Measurements from ENCODE around the gene GEMIN7.

Gene GEMIN7

DNA sequence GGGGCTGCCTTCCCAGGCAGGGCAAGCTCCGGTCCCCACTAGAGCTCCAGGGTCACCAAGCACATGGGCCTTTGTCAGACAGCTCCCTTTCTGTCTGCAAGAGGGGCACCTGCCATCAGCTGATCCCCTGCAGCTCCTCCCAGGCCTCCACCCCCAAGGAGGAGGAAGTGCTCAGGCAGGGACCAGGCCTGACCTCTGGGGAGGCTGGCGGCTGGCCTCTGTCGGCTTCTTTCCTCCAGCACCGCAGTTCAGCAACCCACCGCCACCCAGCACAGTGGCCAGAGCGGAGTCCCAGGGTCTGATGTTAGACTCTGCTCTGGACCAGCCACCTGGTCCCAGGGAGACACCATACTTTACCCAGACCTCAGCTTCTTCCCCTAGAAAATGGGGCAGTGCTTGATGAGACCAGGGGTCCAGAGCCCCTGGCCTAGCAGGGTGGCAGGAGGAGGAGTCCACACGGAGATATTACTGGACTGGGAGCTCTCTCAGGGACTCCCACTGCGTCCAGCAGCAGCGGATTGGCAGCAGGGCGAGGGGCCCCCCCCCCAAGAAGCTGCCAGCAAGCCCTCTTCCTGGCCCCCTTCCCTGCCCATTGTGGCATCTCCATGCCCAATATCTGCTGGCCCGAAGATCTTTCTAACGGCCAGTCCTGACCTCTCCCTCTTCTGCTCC, 57.6 kb downstream of the GEMIN7 start:
- no peaks in the 10 kb centered on the region for H3K36me3 ChIP-seq (ENCODE audit: low read length)
- TF ChIP-seq, protein P1, sequence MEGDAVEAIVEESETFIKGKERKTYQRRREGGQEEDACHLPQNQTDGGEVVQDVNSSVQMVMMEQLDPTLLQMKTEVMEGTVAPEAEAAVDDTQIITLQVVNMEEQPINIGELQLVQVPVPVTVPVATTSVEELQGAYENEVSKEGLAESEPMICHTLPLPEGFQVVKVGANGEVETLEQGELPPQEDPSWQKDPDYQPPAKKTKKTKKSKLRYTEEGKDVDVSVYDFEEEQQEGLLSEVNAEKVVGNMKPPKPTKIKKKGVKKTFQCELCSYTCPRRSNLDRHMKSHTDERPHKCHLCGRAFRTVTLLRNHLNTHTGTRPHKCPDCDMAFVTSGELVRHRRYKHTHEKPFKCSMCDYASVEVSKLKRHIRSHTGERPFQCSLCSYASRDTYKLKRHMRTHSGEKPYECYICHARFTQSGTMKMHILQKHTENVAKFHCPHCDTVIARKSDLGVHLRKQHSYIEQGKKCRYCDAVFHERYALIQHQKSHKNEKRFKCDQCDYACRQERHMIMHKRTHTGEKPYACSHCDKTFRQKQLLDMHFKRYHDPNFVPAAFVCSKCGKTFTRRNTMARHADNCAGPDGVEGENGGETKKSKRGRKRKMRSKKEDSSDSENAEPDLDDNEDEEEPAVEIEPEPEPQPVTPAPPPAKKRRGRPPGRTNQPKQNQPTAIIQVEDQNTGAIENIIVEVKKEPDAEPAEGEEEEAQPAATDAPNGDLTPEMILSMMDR (IDR thresholded peaks at IDR 0.05; ENCODE audit: insufficient read depth, low read length, poor library complexity, severe bottlenecking), result no peak
- no peak for TF ChIP-seq EZH2phosphoT487 (conservative IDR thresholded peaks at IDR 0.05; ENCODE audit: low read length)
- peak overlapping the region; percentile 20; the same call in 1 of the 2 replicates for H3K9ac ChIP-seq (ENCODE audit: low read length)
- H3K27ac ChIP-seq (ENCODE audit: low read depth, low read length), result peak overlapping the region; percentile 57
- H3K27me3 ChIP-seq (ENCODE audit: low read length), result no peaks in the 10 kb centered on the region
- H4K20me1 ChIP-seq (ENCODE audit: low read depth, low read length), result no peaks in the 10 kb centered on the region
- no peaks in the 10 kb centered on the region for H3F3A ChIP-seq (ENCODE audit: insufficient read depth)
- no peaks in the 10 kb centered on the region for H3K9me2 ChIP-seq (replicated peaks; ENCODE audit: insufficient read depth, low read length)
- H3K4me2 ChIP-seq (ENCODE audit: low read depth, low read length, poor library complexity, severe bottlenecking), result peak overlapping the region; percentile 42
- H3K79me2 ChIP-seq (ENCODE audit: insufficient read depth, low read length), result peaks cover 4% of the 10 kb centered on the region; the same call in 1 of the 2 replicates
- H3K4me3 ChIP-seq (ENCODE audit: insufficient read depth, low read length, poor library complexity, severe bottlenecking), result no peak overlapping the region
- no peaks in the 10 kb centered on the region for H3K9me3 ChIP-seq (ENCODE audit: insufficient read depth, low read length)
- H2AFZ ChIP-seq (ENCODE audit: low read depth, low read length, severe bottlenecking), result no peak overlapping the region

DNA sequence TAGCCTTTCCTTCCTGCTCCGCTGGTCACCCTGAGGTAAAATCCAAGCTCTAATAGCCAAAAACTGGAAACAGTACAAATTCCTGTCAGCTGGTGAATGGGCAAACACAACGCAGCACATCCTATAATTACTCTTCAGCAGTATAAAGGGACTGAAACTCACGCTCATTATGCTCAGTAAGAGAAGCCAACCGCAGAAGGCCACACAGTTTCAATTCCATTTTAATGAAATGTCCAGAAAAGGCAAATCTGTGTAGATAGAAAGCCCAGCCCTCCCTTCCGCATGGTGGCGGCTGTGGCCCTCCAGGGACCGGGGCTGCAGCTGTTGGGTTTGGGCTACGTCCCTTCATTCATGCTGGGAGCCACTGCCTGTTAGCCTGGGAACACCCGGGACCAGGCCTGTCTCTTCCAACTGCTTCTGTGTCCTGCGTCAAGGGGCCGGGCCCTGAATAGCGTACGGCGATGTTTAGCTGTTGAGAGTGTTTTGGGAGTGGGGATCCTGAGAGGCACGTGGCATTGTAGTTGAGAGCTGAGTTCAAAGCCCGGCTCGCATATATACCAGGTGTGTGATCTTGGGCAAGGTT, 58.2 kb downstream of the GEMIN7 start:
- no peaks in the 10 kb centered on the region for H3K9me3 ChIP-seq (ENCODE audit: insufficient read depth, low read length)
- H3K9ac ChIP-seq (ENCODE audit: low read length), result peak overlapping the region; percentile 20; the same call in 1 of the 2 replicates
- H3K27me3 ChIP-seq (ENCODE audit: low read length), result no peaks in the 10 kb centered on the region
- no peak overlapping the region for H3K4me3 ChIP-seq (ENCODE audit: insufficient read depth, low read length, poor library complexity, severe bottlenecking)
- TF ChIP-seq, protein P1 (IDR thresholded peaks at IDR 0.05; ENCODE audit: insufficient read depth, low read length, poor library complexity, severe bottlenecking), result no peak
- TF ChIP-seq EZH2phosphoT487 (conservative IDR thresholded peaks at IDR 0.05; ENCODE audit: low read length), result no peak
- peak overlapping the region; percentile 57 for H3K27ac ChIP-seq (ENCODE audit: low read depth, low read length)
- H2AFZ ChIP-seq (ENCODE audit: low read depth, low read length, severe bottlenecking), result no peak overlapping the region
- no peaks in the 10 kb centered on the region for H3F3A ChIP-seq (ENCODE audit: insufficient read depth)
- H3K79me2 ChIP-seq (ENCODE audit: insufficient read depth, low read length), result peaks cover 4% of the 10 kb centered on the region; the same call in 1 of the 2 replicates
- H3K36me3 ChIP-seq (ENCODE audit: low read length), result no peaks in the 10 kb centered on the region
- no peaks in the 10 kb centered on the region for H4K20me1 ChIP-seq (ENCODE audit: low read depth, low read length)
- peak overlapping the region; percentile 42 for H3K4me2 ChIP-seq (ENCODE audit: low read depth, low read length, poor library complexity, severe bottlenecking)
- H3K9me2 ChIP-seq (replicated peaks; ENCODE audit: insufficient read depth, low read length), result no peaks in the 10 kb centered on the region

DNA sequence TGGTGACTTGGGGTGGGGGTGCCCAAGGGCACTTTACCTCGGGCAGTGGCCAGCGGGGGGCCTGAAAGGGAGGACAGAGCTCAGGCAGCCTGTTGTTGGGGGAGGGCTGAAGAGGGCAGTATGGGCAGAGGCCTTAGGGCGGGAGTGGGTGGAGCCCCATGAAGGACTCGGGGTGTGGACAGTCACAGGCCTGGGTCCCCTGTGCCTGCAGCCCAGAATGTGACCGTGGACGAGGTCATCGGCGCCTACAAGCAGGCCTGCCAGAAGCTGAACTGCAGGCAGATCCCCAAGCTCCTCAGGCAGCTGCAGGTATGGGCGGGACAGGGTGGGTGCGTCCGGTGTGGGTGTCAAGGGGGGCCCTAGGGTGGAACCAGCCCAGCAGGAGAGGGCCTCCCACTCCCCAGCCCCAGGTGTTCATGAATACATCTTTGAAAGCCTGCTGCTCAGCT, 59.3 kb downstream of the GEMIN7 start:
- Histone ChIP-seq H3K4me3 (ENCODE audit: insufficient read depth, low read length, poor library complexity, severe bottlenecking) (no peak overlapping the region), H3K9me3 (ENCODE audit: insufficient read depth, low read length) (no peaks in the 10 kb centered on the region), H2AFZ (ENCODE audit: low read depth, low read length, severe bottlenecking) (no peak overlapping the region), H3K9ac (ENCODE audit: low read length) (no peak overlapping the region), H3K9me2 (replicated peaks; ENCODE audit: insufficient read depth, low read length) (no peaks in the 10 kb centered on the region), H3K36me3 (ENCODE audit: low read length) (no peaks in the 10 kb centered on the region), H3K79me2 (ENCODE audit: insufficient read depth, low read length) (peaks cover 4% of the 10 kb centered on the region; the same call in 1 of the 2 replicates), H3K4me2 (ENCODE audit: low read depth, low read length, poor library complexity, severe bottlenecking) (no peak overlapping the region), H3K27me3 (ENCODE audit: low read length) (no peaks in the 10 kb centered on the region), H4K20me1 (ENCODE audit: low read depth, low read length) (no peaks in the 10 kb centered on the region), H3K27ac (ENCODE audit: low read depth, low read length) (no peak overlapping the region), H3F3A (ENCODE audit: insufficient read depth) (no peaks in the 10 kb centered on the region)
- TF ChIP-seq EZH2phosphoT487 (conservative IDR thresholded peaks at IDR 0.05; ENCODE audit: low read length), result no peak
- TF ChIP-seq, protein P1 (IDR thresholded peaks at IDR 0.05; ENCODE audit: insufficient read depth, low read length, poor library complexity, severe bottlenecking), result no peak

Measured in SU-DHL-6 (cell line).